Lower leg skin (tissue), 4 donors: ENCODE data around the gene MSMB. TPM values are rescaled to one million over a fixed set of nuclear protein-coding genes. Genes with fewer than 3 reads are reported as not detected.

ENCODE experiments used
- DNase-seq, 2 donors: peaks; one replicate each; pipeline ENCODE4 v3.0.0-alpha.2; 2019; ENCODE audit warnings: low spot score in 2 of 2
- H3K4me3 ChIP-seq: fragments of 200-600 bp; sonication (generic); 2 replicates; pipeline ENCODE4 v1.5.1; 2017; ENCODE audit warnings: mild to moderate bottlenecking, low read depth; ENCODE audit not compliant: poor library complexity, severe bottlenecking
- CTCF ChIP-seq, 3 donors: fragments of 450-650 bp; IDR thresholded peaks; one replicate each; pipeline ENCODE4 v1.5.1; 2016; ENCODE audit warnings: antibody characterized with exemption in 3 of 3, mild to moderate bottlenecking in 3 of 3, moderate library complexity in 2 of 3
- POLR2A ChIP-seq, 2 donors: fragments of 450-650 bp; IDR thresholded peaks; one replicate each; pipeline ENCODE4 v1.6.1; 2016 to 2017; ENCODE audit warnings: antibody characterized with exemption in 2 of 2, mild to moderate bottlenecking in 1 of 2, moderate library complexity in 1 of 2
- WGBS, 2 donors: methylation state at CpG; one replicate each; pipeline ENCODE4 v1.1.5; 2018; 5-methylcytosine and 5-hydroxymethylcytosine counted together
- intact Hi-C: fragments of 100-400 bp; cut with DNase I; formaldehyde crosslinking; loops from one replicate; pipeline ENCODE4 v1.15.0; 2023; ENCODE audit warnings: low total_unique reads
- total RNA-seq, 4 donors: library from RNA; depleted of rRNA; stranded (reverse); fragments of >200 nt; gene quantifications; one replicate each; pipeline ENCODE4 v1.1.0, GENCODE V29; 2016

Gene MSMB
- total RNA-seq, 4 donors from 2014 or later: 5.5 to 46.7 (median 10.5) TPM

GRCh38 chr10:46048152-46048551, 2.1 kb upstream of the MSMB start:
- no peak for TF ChIP-seq POLR2A (IDR thresholded peaks at IDR 0.05)
- 15 to 44% methylated on average over 2 of the region's 2 CpGs for WGBS, 2 donors
- DNase-seq: no peak
- no peak overlapping the region for H3K4me3 ChIP-seq
- intact Hi-C loops: no loop called here

- H3K4me3 ChIP-seq: no peak overlapping the region
- intact Hi-C loops: no loop called here
- 41 to 49% methylated on average over 4 of the region's 4 CpGs for WGBS, 2 donors
Measured at GRCh38 chr10:46042527-46042926, 3.5 kb downstream of the MSMB start.

GRCh38 chr10:46040004-46040403, 6.1 kb downstream of the MSMB start:
- WGBS, 2 donors: 62 to 76% methylated on average over 3 of the region's 3 CpGs
- intact Hi-C loops: no loop called here
- H3K4me3 ChIP-seq: no peak overlapping the region
- DNase-seq: no peak
- TF ChIP-seq CTCF (IDR thresholded peaks at IDR 0.05): no peak
- no peak for TF ChIP-seq POLR2A (IDR thresholded peaks at IDR 0.05)

More at GRCh38 chr10:46042527-46042926, 3.5 kb downstream of the MSMB start:
- no peak for DNase-seq
- TF ChIP-seq CTCF (IDR thresholded peaks at IDR 0.05) (no peak), POLR2A (IDR thresholded peaks at IDR 0.05) (no peak)

- no peak for DNase-seq
- intact Hi-C loops: no loop called here
- no peak overlapping the region for H3K4me3 ChIP-seq
- WGBS, 2 donors: 78 to 81% methylated on average over 8 of the region's 8 CpGs
- TF ChIP-seq CTCF (IDR thresholded peaks at IDR 0.05): no peak
- TF ChIP-seq POLR2A (IDR thresholded peaks at IDR 0.05): no peak
Measured at GRCh38 chr10:46037107-46037825, 8.8 kb downstream of the MSMB start.

GRCh38 chr10:46035923-46036849, 9.9 kb downstream of the MSMB start:
- TF ChIP-seq CTCF (IDR thresholded peaks at IDR 0.05): no peak
- no peak for DNase-seq
- intact Hi-C loops: no loop called here
- no peak overlapping the region for H3K4me3 ChIP-seq
- 54 to 69% methylated on average over 8 of the region's 8 CpGs for WGBS, 2 donors

- no peak for DNase-seq
- intact Hi-C loops: no loop called here
- TF ChIP-seq CTCF (IDR thresholded peaks at IDR 0.05) (no peak), POLR2A (IDR thresholded peaks at IDR 0.05) (no peak)
- no peak overlapping the region for H3K4me3 ChIP-seq
Measured at GRCh38 chr10:46033602-46034011, 12.5 kb downstream of the MSMB start.
